ENCODE data around the gene PSMC2.

DNA sequence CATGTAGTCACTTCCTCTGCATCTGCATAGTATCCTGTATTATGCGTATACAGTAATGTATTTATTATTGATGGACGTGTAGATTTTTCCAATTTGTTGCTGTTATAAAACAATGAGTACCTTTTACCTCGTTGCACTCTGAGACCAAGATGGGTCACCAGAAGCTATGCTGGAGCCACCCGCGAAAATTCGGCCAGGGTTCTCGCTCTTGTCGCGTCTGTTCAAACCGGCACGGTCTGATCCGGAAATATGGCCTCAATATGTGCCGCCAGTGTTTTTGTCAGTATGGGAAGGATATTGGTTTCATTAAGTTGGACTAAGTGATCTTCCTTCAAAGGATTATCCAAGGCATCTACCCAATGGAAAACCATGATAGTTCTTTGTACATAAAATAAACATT, 1.0 kb downstream of the PSMC2 start:
- no peak for TF ChIP-seq EP300 (IDR thresholded peaks at IDR 0.05)
- TF ChIP-seq, protein P1, sequence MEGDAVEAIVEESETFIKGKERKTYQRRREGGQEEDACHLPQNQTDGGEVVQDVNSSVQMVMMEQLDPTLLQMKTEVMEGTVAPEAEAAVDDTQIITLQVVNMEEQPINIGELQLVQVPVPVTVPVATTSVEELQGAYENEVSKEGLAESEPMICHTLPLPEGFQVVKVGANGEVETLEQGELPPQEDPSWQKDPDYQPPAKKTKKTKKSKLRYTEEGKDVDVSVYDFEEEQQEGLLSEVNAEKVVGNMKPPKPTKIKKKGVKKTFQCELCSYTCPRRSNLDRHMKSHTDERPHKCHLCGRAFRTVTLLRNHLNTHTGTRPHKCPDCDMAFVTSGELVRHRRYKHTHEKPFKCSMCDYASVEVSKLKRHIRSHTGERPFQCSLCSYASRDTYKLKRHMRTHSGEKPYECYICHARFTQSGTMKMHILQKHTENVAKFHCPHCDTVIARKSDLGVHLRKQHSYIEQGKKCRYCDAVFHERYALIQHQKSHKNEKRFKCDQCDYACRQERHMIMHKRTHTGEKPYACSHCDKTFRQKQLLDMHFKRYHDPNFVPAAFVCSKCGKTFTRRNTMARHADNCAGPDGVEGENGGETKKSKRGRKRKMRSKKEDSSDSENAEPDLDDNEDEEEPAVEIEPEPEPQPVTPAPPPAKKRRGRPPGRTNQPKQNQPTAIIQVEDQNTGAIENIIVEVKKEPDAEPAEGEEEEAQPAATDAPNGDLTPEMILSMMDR (IDR thresholded peaks at IDR 0.05): no peak
- TF ChIP-seq POLR2AphosphoS5 (IDR thresholded peaks at IDR 0.05): no peak
- no peak for TF ChIP-seq POLR2A (IDR thresholded peaks at IDR 0.05)
